Body of pancreas (tissue), 4 donors: ENCODE results near the gene HOXC4. TPM values are rescaled to one million over a fixed set of nuclear protein-coding genes. Genes with fewer than 3 reads are reported as not detected.
A peak's percentile ranks its signal among the peaks of the same experiment; 100 is the strongest.

Experiments used
- ATAC-seq: fragments of 150-250 bp; one replicate; pipeline ENCODE4 v1.9.1; 2016
- DNase-seq, 4 donors: peaks; one replicate each; pipeline ENCODE4 v3.0.0-alpha.2; 2019
- H3K27ac ChIP-seq, 4 donors: fragments of 200-600 bp; sonication (generic); 1 replicate in 3 of 4; 2 replicates in 1 of 4; pipeline versions ENCODE4 v1.5.1 to v1.6.1; 2016 to 2019; ENCODE audit warnings: mild to moderate bottlenecking in 1 of 4, mixed read lengths in 1 of 4, moderate library complexity in 1 of 4
- H3K27me3 ChIP-seq, 2 donors: fragments of 200-600 bp; sonication (generic); one replicate each; pipeline ENCODE4 v1.6.0; 2016; ENCODE audit warnings: mild to moderate bottlenecking in 1 of 2
- H3K36me3 ChIP-seq, 2 donors: fragments of 200-600 bp; sonication (generic); replicated peaks in 1 of 2; 2 replicates each; pipeline ENCODE4 v1.5.1; 2016; ENCODE audit warnings: low read depth in 2 of 2; ENCODE audit not compliant: insufficient read depth in 1 of 2
- H3K4me1 ChIP-seq: fragments of 200-600 bp; sonication (generic); one replicate; pipeline ENCODE4 v1.6.0; 2016
- H3K4me3 ChIP-seq, 2 donors: fragments of 200-600 bp; sonication (generic); 1 replicate in 1 of 2; 2 replicates in 1 of 2; pipeline ENCODE4 v1.5.1; 2016 to 2019
- H3K9me3 ChIP-seq, 3 donors: fragments of 200-600 bp; sonication (generic); 1 replicate in 2 of 3; 2 replicates in 1 of 3; pipeline ENCODE4 v1.5.1; 2016
- CTCF ChIP-seq, 7 experiments: fragments of 450-650 bp in 4 of 7; fragments of 200-600 bp in 3 of 7; sonication (generic) in 3 of 7; IDR thresholded peaks; one replicate each; pipeline ENCODE4 v1.5.1; 2016 to 2019; ENCODE audit warnings: antibody characterized with exemption in 7 of 7
- POLR2A ChIP-seq, 3 donors: fragments of 450-650 bp; IDR thresholded peaks; one replicate each; pipeline ENCODE4 v1.6.1; 2016; ENCODE audit warnings: antibody characterized with exemption in 3 of 3, mild to moderate bottlenecking in 2 of 3
- WGBS, 2 donors: methylation state at CpG; one replicate each; pipeline ENCODE4 v1.1.5; 2017; 5-methylcytosine and 5-hydroxymethylcytosine counted together
- intact Hi-C: fragments of 100-400 bp; cut with DNase I; formaldehyde crosslinking; loops from one replicate; pipeline ENCODE4 v1.15.1; 2023
- total RNA-seq, 2 donors: library from RNA; depleted of rRNA; stranded (reverse); fragments of >200 nt; gene quantifications; one replicate each; pipeline ENCODE4 v1.1.0, GENCODE V29; 2016

Gene HOXC4
- total RNA-seq, 2 donors from 2014 or later: not detected

- Histone ChIP-seq H3K27ac (no peak within 1 kb of the TSS), H3K9me3 (no peaks in the 10 kb centered on the region), H3K27me3 (peaks cover 4 to 48% of the 10 kb centered on the region in 2 donors), H3K36me3 (no peaks in the 10 kb centered on the region), H3K4me3 (no peak within 1 kb of the TSS), H3K4me1 (peaks cover 37% of the 10 kb centered on the region)
- WGBS, 2 donors: 3 to 12% methylated on average over 12 of the region's 12 CpGs
- intact Hi-C loops: loop anchor here (5.0 kb wide), 1 partner anchor 160 kb away; no protein-coding TSS in a partner anchor
- DNase-seq (peak; percentile 63 to 73 (median 67)), ATAC-seq (peak; percentile 61)
- peak; percentile 75 to 97 (median 79) for TF ChIP-seq CTCF (IDR thresholded peaks at IDR 0.05)
- TF ChIP-seq POLR2A (IDR thresholded peaks at IDR 0.05): no peak
Observed at GRCh38 chr12:54032627-54033100, 21.0 kb upstream of the HOXC4 start, which contains the start of gene HOXC5. Gene HOXC5 (plus strand): TSS chr12:54033050. CDS start chr12:54033123, 73 bp downstream.

GRCh38 chr12:54033106-54033979 lies 20.3 kb upstream of the HOXC4 start:
- H3K27me3 ChIP-seq: peaks cover 4 to 48% of the 10 kb centered on the region in 2 donors

GRCh38 chr12:54033980-54034784 lies 19.5 kb upstream of the HOXC4 start:
- no peak overlapping the region for H3K4me3 ChIP-seq
- 14 to 22% methylated on average over 31 to 52 of the region's 57 CpGs for WGBS, 2 donors
- peaks cover 28% of the 10 kb centered on the region for H3K4me1 ChIP-seq
- H3K36me3 ChIP-seq: no peaks in the 10 kb centered on the region
- intact Hi-C loops: loop anchor here (5.0 kb wide), 1 partner anchor 158 kb away; no protein-coding TSS in a partner anchor
- no peaks in the 10 kb centered on the region for H3K9me3 ChIP-seq
- TF ChIP-seq CTCF (IDR thresholded peaks at IDR 0.05) (no peak), POLR2A (IDR thresholded peaks at IDR 0.05) (no peak)
- DNase-seq: no peak
- H3K27me3 ChIP-seq: peaks cover 4 to 41% of the 10 kb centered on the region in 2 donors
- no peak for ATAC-seq
- no peak overlapping the region for H3K27ac ChIP-seq

More at GRCh38 chr12:54033106-54033979, 20.3 kb upstream of the HOXC4 start:
- 2 to 8% methylated on average over 40 to 59 of the region's 61 CpGs for WGBS, 2 donors
- H3K4me1 ChIP-seq: peaks cover 36% of the 10 kb centered on the region
- ATAC-seq: no peak
- H3K36me3 ChIP-seq: no peaks in the 10 kb centered on the region
- no peaks in the 10 kb centered on the region for H3K9me3 ChIP-seq
- intact Hi-C loops: loop anchor here (5.0 kb wide), 1 partner anchor 159 kb away; no protein-coding TSS in a partner anchor
- no peak overlapping the region for H3K27ac ChIP-seq
- peak in 1 of 4 donors; percentile 25 for DNase-seq
- H3K4me3 ChIP-seq: no peak overlapping the region
- TF ChIP-seq POLR2A (IDR thresholded peaks at IDR 0.05) (no peak), CTCF (IDR thresholded peaks at IDR 0.05) (no peak)

- H3K9me3 ChIP-seq: no peaks in the 10 kb centered on the region
- intact Hi-C loops: loop anchor here (5.0 kb wide), 1 partner anchor 157 kb away; no protein-coding TSS in a partner anchor
- peaks cover 4 to 42% of the 10 kb centered on the region in 2 donors for H3K27me3 ChIP-seq
- ATAC-seq (no peak), DNase-seq (no peak)
- H3K27ac ChIP-seq: no peak overlapping the region
- TF ChIP-seq POLR2A (IDR thresholded peaks at IDR 0.05) (no peak), CTCF (IDR thresholded peaks at IDR 0.05) (no peak)
- 58 to 76% methylated on average over 9 to 22 of the region's 22 CpGs for WGBS, 2 donors
- no peak overlapping the region for H3K4me3 ChIP-seq
- H3K4me1 ChIP-seq: peaks cover 23% of the 10 kb centered on the region
- H3K36me3 ChIP-seq: no peaks in the 10 kb centered on the region
Observed at GRCh38 chr12:54034785-54035310, 18.8 kb upstream of the HOXC4 start.
